HG02981 (cell line): ENCODE data around the gene AMDHD1.
"Not testable (repeated sequence)": the region's sequence is repeated elsewhere in the genome, so short reads cannot be mapped to it uniquely, and the experiment has no call there.

Source experiments
- ATAC-seq: cut with Tn5 transposase; IDR thresholded peaks from one replicate; pipeline ENCODE4 v1.9.1; 2021; ENCODE audit warnings: mild to moderate bottlenecking, moderate library complexity; ENCODE audit not compliant: unreplicated experiment

The AMDHD1 gene

GRCh38 chr12:95962222-95962621 lies 19.1 kb downstream of the AMDHD1 start:
- ATAC-seq, result no peak

- no peak for ATAC-seq
Observed at GRCh38 chr12:95963096-95963495, 20.0 kb downstream of the AMDHD1 start.

GRCh38 chr12:95966287-95966870 lies 23.2 kb downstream of the AMDHD1 start:
- no peak for ATAC-seq

GRCh38 chr12:95967301-95967700 lies 24.2 kb downstream of the AMDHD1 start:
- ATAC-seq, result no peak

- not testable (repeated sequence) for ATAC-seq
Observed at GRCh38 chr12:95969116-95969515, 26.0 kb downstream of the AMDHD1 start.

- ATAC-seq, result no peak
Observed at GRCh38 chr12:95970905-95971304, 27.8 kb downstream of the AMDHD1 start.

GRCh38 chr12:95972832-95973456 lies 29.8 kb downstream of the AMDHD1 start:
- no peak for ATAC-seq

- ATAC-seq, result no peak
Observed at GRCh38 chr12:95974358-95974757, 31.2 kb downstream of the AMDHD1 start.

GRCh38 chr12:95975491-95975890 lies 32.4 kb downstream of the AMDHD1 start:
- ATAC-seq, result no peak

GRCh38 chr12:95976416-95976832 lies 33.3 kb downstream of the AMDHD1 start:
- ATAC-seq, result no peak

- ATAC-seq, result no peak
Observed at GRCh38 chr12:95977764-95978305, 34.7 kb downstream of the AMDHD1 start.

GRCh38 chr12:95978351-95978750 lies 35.2 kb downstream of the AMDHD1 start:
- ATAC-seq, result no peak

- no peak for ATAC-seq
Observed at GRCh38 chr12:95978774-95979173, 35.6 kb downstream of the AMDHD1 start.

GRCh38 chr12:95980437-95980836 lies 37.3 kb downstream of the AMDHD1 start:
- no peak for ATAC-seq

- no peak for ATAC-seq
Observed at GRCh38 chr12:95982602-95983001, 39.5 kb downstream of the AMDHD1 start.

GRCh38 chr12:95984682-95985081 lies 41.6 kb downstream of the AMDHD1 start:
- no peak for ATAC-seq

- no peak for ATAC-seq
Observed at GRCh38 chr12:95986635-95987570, 43.8 kb downstream of the AMDHD1 start.

GRCh38 chr12:95988506-95989275 lies 45.6 kb downstream of the AMDHD1 start:
- ATAC-seq, result no peak

GRCh38 chr12:95989504-95990123 lies 46.5 kb downstream of the AMDHD1 start:
- no peak for ATAC-seq

- ATAC-seq, result no peak
Observed at GRCh38 chr12:95990136-95990535, 47.0 kb downstream of the AMDHD1 start.
